OCI-LY1 (cell line): Measurements from ENCODE around the gene GOLGA6D.
"Not testable (repeated sequence)": the region's sequence is repeated elsewhere in the genome, so short reads cannot be mapped to it uniquely, and the experiment has no call there.

Source experiments
- H2AFZ ChIP-seq: fragments of 200-600 bp; sonication (generic), shearing (Covaris generic); 2 replicates; pipeline ENCODE4 v1.6.0; 2014; ENCODE audit warnings: antibody characterized with exemption, mild to moderate bottlenecking, low read length
- H3F3A ChIP-seq: fragments of 200-600 bp; sonication (generic), shearing (Covaris generic); 2 replicates; pipeline ENCODE4 v1.6.0; 2014; ENCODE audit warnings: mild to moderate bottlenecking, antibody characterized with exemption, low read length, moderate library complexity; ENCODE audit not compliant: insufficient read depth
- H3K27ac ChIP-seq: fragments of 200-600 bp; sonication (generic); 2 replicates; pipeline ENCODE4 v1.5.1; 2014; ENCODE audit warnings: low read length, mixed run types, mild to moderate bottlenecking, low read depth; ENCODE audit not compliant: poor library complexity, severe bottlenecking
- H3K27me3 ChIP-seq: fragments of 200-600 bp; sonication (generic); 2 replicates; pipeline ENCODE4 v1.6.0; 2014; ENCODE audit warnings: antibody characterized with exemption, mild to moderate bottlenecking, low read length, moderate library complexity; ENCODE audit not compliant: insufficient read depth
- H3K36me3 ChIP-seq: fragments of 200-600 bp; sonication (generic); 2 replicates; pipeline ENCODE4 v1.6.1; 2014; ENCODE audit warnings: mild to moderate bottlenecking, antibody characterized with exemption, low read length, moderate library complexity, mixed read lengths; ENCODE audit not compliant: insufficient read depth
- H3K4me1 ChIP-seq: fragments of 200-600 bp; sonication (generic); 2 replicates; pipeline ENCODE4 v1.5.1; 2014; ENCODE audit warnings: mild to moderate bottlenecking, low read length, moderate library complexity; ENCODE audit not compliant: insufficient read depth, severe bottlenecking
- H3K4me2 ChIP-seq: fragments of 200-600 bp; sonication (generic), shearing (Covaris generic); 2 replicates; pipeline ENCODE4 v1.6.1; 2014; ENCODE audit warnings: low read length
- H3K4me3 ChIP-seq: fragments of 200-600 bp; sonication (generic); 2 replicates; pipeline ENCODE4 v1.5.1; 2014; ENCODE audit warnings: low read length, low read depth, mild to moderate bottlenecking, mixed read lengths; ENCODE audit not compliant: poor library complexity, severe bottlenecking
- H3K79me2 ChIP-seq: fragments of 200-600 bp; shearing (Covaris generic); 2 replicates; pipeline ENCODE4 v1.6.1; 2016; ENCODE audit warnings: mixed run types, low read length, mixed read lengths; ENCODE audit not compliant: insufficient read depth
- H3K9ac ChIP-seq: fragments of 200-600 bp; sonication (generic), shearing (Covaris generic); 2 replicates; pipeline ENCODE4 v1.6.1; 2014; ENCODE audit warnings: mild to moderate bottlenecking, low read length, mixed read lengths
- H3K9me2 ChIP-seq: fragments of 200-600 bp; sonication (generic), shearing (Covaris generic); 2 replicates; pipeline ENCODE4 v1.6.1; 2014; ENCODE audit warnings: low read depth, mild to moderate bottlenecking, low read length, mixed read lengths
- H3K9me3 ChIP-seq: fragments of 200-600 bp; shearing (Covaris generic); 2 replicates; pipeline ENCODE4 v1.6.1; 2014; ENCODE audit warnings: low read length, mixed read lengths
- H4K20me1 ChIP-seq: fragments of 200-600 bp; sonication (generic), shearing (Covaris generic); 2 replicates; pipeline ENCODE4 v1.6.0; 2016; ENCODE audit warnings: mild to moderate bottlenecking, low read length; ENCODE audit not compliant: insufficient read depth
- CTCF ChIP-seq: fragments of 200-600 bp; sonication (generic), shearing (Covaris generic); IDR thresholded peaks from 2 replicates; pipeline ENCODE4 v1.5.1; 2017; ENCODE audit warnings: mild to moderate bottlenecking, antibody characterized with exemption, low read length, moderate library complexity, mixed read lengths
- EZH2 ChIP-seq: fragments of 200-600 bp; sonication (generic), shearing (Covaris generic); IDR thresholded peaks from 2 replicates; pipeline ENCODE4 v1.8.0; 2017; ENCODE audit warnings: borderline replicate concordance, mixed run types, mild to moderate bottlenecking, antibody characterized with exemption, low read length, moderate library complexity, mixed read lengths

Gene GOLGA6D

GRCh38 chr15:75309711-75310110 is 27.1 kb downstream of the GOLGA6D start:
- Histone ChIP-seq H3K36me3 (no peaks in the 10 kb centered on the region), H3K9me3 (no peaks in the 10 kb centered on the region), H3F3A (no peaks in the 10 kb centered on the region), H4K20me1 (no peaks in the 10 kb centered on the region), H3K27ac (no peak overlapping the region), H3K79me2 (no peaks in the 10 kb centered on the region), H3K4me2 (no peak overlapping the region), H3K4me1 (no peaks in the 10 kb centered on the region), H3K9me2 (no peaks in the 10 kb centered on the region), H3K4me3 (no peak overlapping the region), H3K27me3 (peaks cover 5% of the 10 kb centered on the region), H3K9ac (no peak overlapping the region), H2AFZ (no peak overlapping the region)
- TF ChIP-seq CTCF (no peak), EZH2 (no peak)

GRCh38 chr15:75312548-75312947 is 29.9 kb downstream of the GOLGA6D start:
- not testable (repeated sequence) for H3K36me3 ChIP-seq, H3K9me2 ChIP-seq, H3K4me1 ChIP-seq, H3K27me3 ChIP-seq, H3F3A ChIP-seq, H3K79me2 ChIP-seq, H3K4me3 ChIP-seq, H3K9ac ChIP-seq, H3K27ac ChIP-seq, H3K9me3 ChIP-seq, H2AFZ ChIP-seq, H4K20me1 ChIP-seq, H3K4me2 ChIP-seq

DNA sequence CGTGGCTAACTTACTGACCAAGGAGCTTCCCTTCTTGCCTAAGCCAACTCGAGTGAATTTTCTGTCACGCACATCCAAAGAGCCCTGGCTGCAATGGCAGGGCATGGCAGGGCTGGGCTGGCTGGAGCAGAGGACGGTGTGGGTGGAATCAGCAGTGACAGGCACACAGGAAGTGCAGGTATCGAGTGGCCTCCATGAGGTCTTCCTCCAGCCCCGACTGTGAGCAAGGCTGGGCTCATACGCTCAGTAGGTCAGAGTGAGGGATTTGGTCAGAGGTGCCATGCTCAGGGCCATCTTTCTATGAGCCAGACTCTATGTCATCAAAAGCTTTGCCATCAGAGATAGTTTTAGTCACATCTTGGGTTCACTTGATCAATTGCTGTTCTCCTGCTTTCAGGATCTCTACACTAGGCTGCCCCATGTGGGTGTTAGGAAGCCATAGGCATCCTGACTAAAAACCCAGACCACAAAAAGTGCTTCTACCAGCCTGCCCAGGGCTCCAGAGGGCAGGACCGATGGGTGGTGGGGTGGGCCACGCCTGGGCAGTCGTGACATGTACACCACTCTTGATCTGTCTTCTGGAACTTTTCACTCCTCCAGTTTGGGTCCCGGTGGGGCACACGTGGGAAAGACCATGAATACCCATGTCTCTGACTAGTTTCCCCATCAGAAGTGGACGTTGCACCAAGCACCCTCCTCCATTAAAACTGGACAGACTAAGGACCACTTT is 30.6 kb downstream of the GOLGA6D start:
- H3K79me2 ChIP-seq, result no peaks in the 10 kb centered on the region
- no peak overlapping the region for H2AFZ ChIP-seq
- no peak overlapping the region for H3K27ac ChIP-seq
- no peaks in the 10 kb centered on the region for H3K27me3 ChIP-seq
- H3K9me2 ChIP-seq, result no peaks in the 10 kb centered on the region
- no peaks in the 10 kb centered on the region for H3K4me1 ChIP-seq
- no peak overlapping the region for H3K4me2 ChIP-seq
- H3K36me3 ChIP-seq, result no peaks in the 10 kb centered on the region
- H3K9ac ChIP-seq, result no peak overlapping the region
- H3K4me3 ChIP-seq, result no peak overlapping the region
- no peaks in the 10 kb centered on the region for H3F3A ChIP-seq
- no peak for TF ChIP-seq CTCF
- no peak for TF ChIP-seq EZH2
- H4K20me1 ChIP-seq, result no peaks in the 10 kb centered on the region
- H3K9me3 ChIP-seq, result no peaks in the 10 kb centered on the region
